D721Med (cell line): ENCODE data around the gene PSMB2.

Source experiments
- DNase-seq: peaks from one replicate; pipeline ENCODE4 v3.0.0; 2011; ENCODE audit warnings: low spot score; ENCODE audit not compliant: insufficient read length
- FAIRE-seq: peaks from 2 replicates; lab custom pipeline; 2011; peaks lifted over from hg19 to GRCh38; lab: Jason Lieb, UNC
- CTCF ChIP-seq: IDR thresholded peaks from 2 replicates; pipeline ENCODE4 v1.5.1; 2012; ENCODE audit warnings: mild to moderate bottlenecking, control low read depth; ENCODE audit not compliant: insufficient read depth; ENCODE audit errors: missing control alignments

The PSMB2 gene

GRCh38 chr1:35576061-35576765, 65.1 kb downstream of the PSMB2 start:
- no peak for FAIRE-seq
- no peak for TF ChIP-seq CTCF
- no peak for DNase-seq

- no peak for DNase-seq
- TF ChIP-seq CTCF = no peak
- no peak for FAIRE-seq
Measured at GRCh38 chr1:35575416-35575958, 65.8 kb downstream of the PSMB2 start.

DNA sequence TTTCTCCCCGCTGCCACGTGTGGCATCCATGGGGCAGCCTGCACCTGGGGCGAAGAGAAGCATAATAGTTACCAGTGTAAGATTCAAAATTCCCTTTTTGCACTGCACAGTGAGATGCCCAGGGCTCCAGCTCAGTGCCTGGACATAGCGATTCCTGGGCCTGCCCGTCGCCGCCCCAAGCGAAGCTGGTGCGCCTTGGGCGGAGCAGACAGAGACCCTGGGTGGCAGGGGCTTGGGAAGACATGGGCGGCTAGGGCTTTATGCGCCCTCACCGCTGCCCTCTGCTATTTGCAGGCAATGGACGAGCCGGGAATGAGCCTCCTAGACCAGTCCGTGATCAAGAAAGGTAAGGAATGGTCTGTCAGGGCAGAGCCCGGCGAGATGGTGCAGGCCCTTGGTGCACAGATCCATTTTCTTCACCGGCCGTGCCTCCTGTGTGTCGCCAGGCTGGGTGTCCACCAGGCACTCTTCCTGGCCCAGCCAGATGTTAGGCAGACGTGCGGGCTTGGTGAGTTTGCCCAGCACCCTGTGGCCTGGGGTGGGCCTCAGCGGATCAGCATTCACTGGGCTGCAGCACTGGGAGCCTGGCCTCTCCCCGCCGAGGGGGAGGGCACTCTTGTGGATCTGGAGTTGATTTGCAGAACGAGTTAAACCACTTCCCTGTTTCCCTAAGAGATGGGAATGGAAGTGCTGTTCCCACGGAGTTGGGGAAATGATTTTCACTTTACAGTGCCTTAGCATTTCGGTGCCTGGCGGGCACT, 66.5 kb downstream of the PSMB2 start:
- no peak for DNase-seq
- no peak for FAIRE-seq
- no peak for TF ChIP-seq CTCF

DNA sequence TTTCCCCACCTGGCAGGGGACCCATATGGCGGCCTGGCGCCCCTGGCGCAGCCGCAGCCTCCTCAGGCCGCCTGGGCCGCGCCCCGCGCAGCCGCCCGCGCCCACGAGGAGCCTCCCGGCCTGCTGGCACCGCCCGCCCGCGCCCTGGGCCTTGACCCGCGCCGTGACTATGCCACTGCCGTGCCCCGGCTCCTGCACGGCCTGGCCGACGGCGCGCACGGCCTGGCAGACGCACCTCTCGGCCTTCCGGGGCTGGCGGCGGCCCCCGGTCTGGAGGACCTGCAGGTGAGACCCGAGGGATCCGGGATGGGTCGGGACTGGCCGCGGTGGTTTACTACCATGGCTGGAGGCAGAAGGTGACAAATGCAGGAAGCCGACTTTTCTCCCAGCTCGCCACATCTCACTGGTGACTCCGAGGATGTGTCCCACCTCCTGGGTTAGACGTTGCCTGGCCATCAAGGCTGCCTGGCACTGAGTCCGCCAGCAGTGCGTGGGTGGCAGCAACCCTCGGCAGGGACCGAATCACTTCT, 67.1 kb downstream of the PSMB2 start:
- FAIRE-seq = no peak
- no peak for TF ChIP-seq CTCF
- DNase-seq = no peak

DNA sequence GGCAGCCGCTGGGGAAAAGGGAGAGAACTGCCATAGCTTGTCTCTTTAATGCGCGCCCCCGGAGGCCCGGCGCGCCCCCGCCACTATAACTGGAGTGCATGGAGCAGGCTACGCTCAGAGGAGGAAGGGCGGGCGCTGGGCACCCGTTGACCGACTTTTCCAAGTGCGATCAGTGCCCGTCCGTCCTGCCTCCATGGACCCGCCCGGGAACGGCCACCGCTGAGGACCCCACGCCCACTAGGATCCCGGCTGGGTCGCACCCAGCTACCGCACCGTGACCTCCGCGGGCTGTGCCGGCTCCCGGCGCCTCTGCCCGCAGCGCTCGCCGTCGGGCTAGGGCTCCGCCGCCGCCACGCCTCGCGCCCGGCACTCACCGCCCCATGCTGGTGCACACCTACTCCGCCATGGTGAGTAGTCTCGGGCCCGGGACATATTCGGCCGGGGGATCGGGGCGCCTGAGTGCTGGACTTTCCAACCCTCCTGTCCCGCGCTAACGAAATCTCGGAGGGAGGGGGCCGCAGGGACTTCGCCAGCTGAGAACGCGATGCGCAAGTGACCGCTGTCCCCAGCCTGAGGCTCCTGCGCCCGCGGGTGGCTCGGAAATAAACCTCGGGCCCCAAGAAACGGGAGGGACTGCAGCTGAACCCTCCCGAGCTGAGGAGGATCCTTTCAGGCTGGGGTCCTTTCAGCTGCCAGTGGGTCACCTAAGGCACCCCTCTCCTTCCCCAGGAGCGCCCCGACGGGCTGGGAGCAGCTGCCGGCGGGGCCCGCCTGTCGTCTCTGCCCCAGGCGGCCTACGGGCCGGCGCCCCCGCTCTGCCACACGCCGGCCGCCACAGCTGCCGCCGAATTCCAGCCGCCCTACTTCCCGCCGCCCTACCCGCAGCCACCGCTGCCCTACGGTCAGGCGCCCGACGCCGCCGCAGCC, 67.9 kb downstream of the PSMB2 start, which contains the start of gene TFAP2E:
Gene TFAP2E, plus strand, starts transcription at position 117 of the 927 bp plus-strand sequence. Its CDS starts 264 bp downstream, at position 381.
- DNase-seq = peak; percentile 72
- no peak for TF ChIP-seq CTCF
- no peak for FAIRE-seq

GRCh38 chr1:35572296-35572695, 69.0 kb downstream of the PSMB2 start:
- no peak for TF ChIP-seq CTCF
- DNase-seq = no peak
- FAIRE-seq = no peak
